ENCODE measurements around the gene HYI. TPM values are rescaled to one million over a fixed set of nuclear protein-coding genes. Genes with fewer than 3 reads are reported as not detected.
A peak's percentile ranks its signal among the peaks of the same experiment; 100 is the strongest.
"Not testable (repeated sequence)": the region's sequence is repeated elsewhere in the genome, so short reads cannot be mapped to it uniquely, and the experiment has no call there.

Gene HYI
- total RNA-seq, 1 donor from 2014 or later, result 47.8 TPM

- peaks cover 10% of the 10 kb centered on the region for H3K4me1 Mint-ChIP-seq (ENCODE audit: unreplicated experiment)
Measured at GRCh38 chr1:43419627-43420425, 33.9 kb downstream of the HYI start.

GRCh38 chr1:43418858-43419257 lies 34.9 kb downstream of the HYI start:
- Mint-ChIP-seq H3K36me3 (ENCODE audit: low read depth, unreplicated experiment) (peaks cover 34% of the 10 kb centered on the region), H3K9me3 (ENCODE audit: unreplicated experiment) (no peaks in the 10 kb centered on the region), H3K4me1 (ENCODE audit: unreplicated experiment) (peaks cover 12% of the 10 kb centered on the region), H3K27ac (ENCODE audit: unreplicated experiment) (no peak overlapping the region), H3K27me3 (ENCODE audit: unreplicated experiment) (peaks cover 6% of the 10 kb centered on the region), H3K4me3 (ENCODE audit: unreplicated experiment) (no peak overlapping the region)
- DNase-seq (ENCODE audit: low spot score), result no peak
- no peak for TF ChIP-seq CTCF (IDR thresholded peaks at IDR 0.05; ENCODE audit: unreplicated experiment)

More at GRCh38 chr1:43419627-43420425, 33.9 kb downstream of the HYI start:
- no peak for DNase-seq (ENCODE audit: low spot score)
- TF ChIP-seq CTCF (IDR thresholded peaks at IDR 0.05; ENCODE audit: unreplicated experiment), result no peak
- Mint-ChIP-seq H3K4me3 (ENCODE audit: unreplicated experiment) (no peak overlapping the region), H3K27me3 (ENCODE audit: unreplicated experiment) (peaks cover 5% of the 10 kb centered on the region), H3K27ac (ENCODE audit: unreplicated experiment) (peak overlapping the region; percentile 10), H3K36me3 (ENCODE audit: low read depth, unreplicated experiment) (peaks cover 31% of the 10 kb centered on the region), H3K9me3 (ENCODE audit: unreplicated experiment) (no peaks in the 10 kb centered on the region)

DNA sequence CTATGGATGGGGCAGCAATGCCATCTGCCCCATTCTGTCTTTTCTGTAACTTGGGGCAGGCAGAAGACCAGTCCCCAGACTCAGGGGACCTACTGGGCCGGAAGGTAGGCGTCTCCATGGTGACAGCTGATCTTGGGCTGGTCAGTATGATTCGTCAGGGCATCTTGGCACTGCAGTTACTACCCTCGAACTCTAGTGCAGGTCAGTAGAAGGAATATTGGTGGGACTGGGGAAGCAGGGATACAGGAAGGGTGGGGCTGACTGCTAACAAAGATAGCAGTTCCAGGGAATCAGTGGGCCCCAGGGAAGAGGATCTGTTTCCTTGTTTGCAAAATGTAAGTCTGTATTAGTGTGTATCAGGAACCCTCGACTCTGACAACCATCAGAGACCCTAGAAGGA lies 37.8 kb downstream of the HYI start:
- no peak for DNase-seq (ENCODE audit: low spot score)
- Mint-ChIP-seq H3K27me3 (ENCODE audit: unreplicated experiment) (peaks cover 6% of the 10 kb centered on the region), H3K4me3 (ENCODE audit: unreplicated experiment) (no peak overlapping the region), H3K36me3 (ENCODE audit: low read depth, unreplicated experiment) (peaks cover 26% of the 10 kb centered on the region), H3K27ac (ENCODE audit: unreplicated experiment) (no peak overlapping the region), H3K4me1 (ENCODE audit: unreplicated experiment) (peaks cover 16% of the 10 kb centered on the region), H3K9me3 (ENCODE audit: unreplicated experiment) (no peaks in the 10 kb centered on the region)
- TF ChIP-seq CTCF (IDR thresholded peaks at IDR 0.05; ENCODE audit: unreplicated experiment), result no peak

DNA sequence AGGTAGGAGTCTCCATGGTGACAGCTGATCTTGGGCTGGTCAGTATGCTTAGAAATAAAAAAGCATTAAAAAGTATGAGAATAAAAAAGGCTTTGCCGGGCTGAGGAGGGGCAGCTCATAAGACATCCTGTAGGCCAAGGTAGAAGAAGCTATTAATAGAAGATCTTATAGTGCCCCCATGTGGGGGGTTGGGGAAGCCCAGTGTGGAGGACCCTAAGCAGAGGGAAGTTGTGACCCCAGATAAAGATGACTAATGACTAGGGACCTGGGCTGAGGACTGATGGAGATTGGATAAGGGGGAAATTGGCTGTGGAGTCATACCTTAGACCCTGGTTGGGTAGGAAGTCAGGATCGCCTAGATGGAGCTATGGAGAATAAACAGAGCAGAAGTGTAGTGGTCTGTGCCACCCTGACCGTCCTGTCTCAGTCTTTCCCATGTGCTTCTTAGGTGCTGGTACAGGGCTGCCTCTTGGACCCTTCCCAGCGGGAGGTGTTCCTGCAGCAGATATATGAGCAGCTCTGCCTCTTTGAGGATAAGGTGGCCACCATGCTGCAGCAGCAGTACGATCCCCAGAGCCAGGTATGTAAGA lies 39.0 kb downstream of the HYI start:
- H3K4me1 Mint-ChIP-seq (ENCODE audit: unreplicated experiment), result peaks cover 16% of the 10 kb centered on the region
- H3K27me3 Mint-ChIP-seq (ENCODE audit: unreplicated experiment), result peaks cover 7% of the 10 kb centered on the region
- peak overlapping the region; percentile 15 for H3K27ac Mint-ChIP-seq (ENCODE audit: unreplicated experiment)
- TF ChIP-seq CTCF (IDR thresholded peaks at IDR 0.05; ENCODE audit: unreplicated experiment), result peak; percentile 64
- H3K9me3 Mint-ChIP-seq (ENCODE audit: unreplicated experiment), result no peaks in the 10 kb centered on the region
- DNase-seq (ENCODE audit: low spot score), result peak; percentile 75
- H3K4me3 Mint-ChIP-seq (ENCODE audit: unreplicated experiment), result peak overlapping the region; percentile 19
- H3K36me3 Mint-ChIP-seq (ENCODE audit: low read depth, unreplicated experiment), result peaks cover 23% of the 10 kb centered on the region

- H3K4me1 Mint-ChIP-seq (ENCODE audit: unreplicated experiment); H3K4me3 Mint-ChIP-seq (ENCODE audit: unreplicated experiment); DNase-seq (ENCODE audit: low spot score); H3K9me3 Mint-ChIP-seq (ENCODE audit: unreplicated experiment); H3K27me3 Mint-ChIP-seq (ENCODE audit: unreplicated experiment); H3K27ac Mint-ChIP-seq (ENCODE audit: unreplicated experiment): not testable (repeated sequence)
- peaks cover 18% of the 10 kb centered on the region for H3K36me3 Mint-ChIP-seq (ENCODE audit: low read depth, unreplicated experiment)
Measured at GRCh38 chr1:43413426-43413825, 40.3 kb downstream of the HYI start.

Data from endothelial cell (in vitro differentiated cells).